ENCODE measurements around the gene SLC10A7.

Gene SLC10A7

GRCh38 chr4:146545102-146545501, 23.4 kb upstream of the SLC10A7 start:
- DNase-seq (ENCODE audit: low read depth): peak; percentile 43
- TF ChIP-seq CTCF (IDR thresholded peaks at IDR 0.05; ENCODE audit: low read depth, low read length): peak; percentile 56
- peak; percentile 43; the same call in 1 of the 2 replicates for TF ChIP-seq MAX (IDR thresholded peaks at IDR 0.05; ENCODE audit: low read depth, low read length)
- no peak for TF ChIP-seq MYC (IDR thresholded peaks at IDR 0.05; ENCODE audit: low read depth, low read length)
- H3K4me3 ChIP-seq (ENCODE audit: low read depth, low read length): no peak overlapping the region

GRCh38 chr4:146534178-146534577, 12.4 kb upstream of the SLC10A7 start:
- no peak for TF ChIP-seq MYC (IDR thresholded peaks at IDR 0.05; ENCODE audit: low read depth, low read length)
- no peak for TF ChIP-seq POLR2A (IDR thresholded peaks at IDR 0.05; ENCODE audit: extremely low read depth, insufficient read length)
- TF ChIP-seq MAX (IDR thresholded peaks at IDR 0.05; ENCODE audit: low read depth, low read length): no peak
- TF ChIP-seq CTCF (IDR thresholded peaks at IDR 0.05; ENCODE audit: low read depth, low read length): no peak
- no peak for DNase-seq (ENCODE audit: low read depth)
- no peak overlapping the region for H3K4me3 ChIP-seq (ENCODE audit: low read depth, low read length)

GRCh38 chr4:146525754-146526153, 4.0 kb upstream of the SLC10A7 start:
- DNase-seq (ENCODE audit: low read depth): no peak
- TF ChIP-seq POLR2A (IDR thresholded peaks at IDR 0.05; ENCODE audit: extremely low read depth, insufficient read length) (no peak), MYC (IDR thresholded peaks at IDR 0.05; ENCODE audit: low read depth, low read length) (no peak), CTCF (IDR thresholded peaks at IDR 0.05; ENCODE audit: low read depth, low read length) (no peak), MAX (IDR thresholded peaks at IDR 0.05; ENCODE audit: low read depth, low read length) (no peak)

GRCh38 chr4:146524663-146525062, 2.9 kb upstream of the SLC10A7 start:
- TF ChIP-seq CTCF (IDR thresholded peaks at IDR 0.05; ENCODE audit: low read depth, low read length) (no peak), MYC (IDR thresholded peaks at IDR 0.05; ENCODE audit: low read depth, low read length) (no peak), POLR2A (IDR thresholded peaks at IDR 0.05; ENCODE audit: extremely low read depth, insufficient read length) (no peak), MAX (IDR thresholded peaks at IDR 0.05; ENCODE audit: low read depth, low read length) (no peak)
- no peak overlapping the region for H3K4me3 ChIP-seq (ENCODE audit: low read depth, low read length)
- DNase-seq (ENCODE audit: low read depth): no peak

More at GRCh38 chr4:146525754-146526153, 4.0 kb upstream of the SLC10A7 start:
- H3K4me3 ChIP-seq (ENCODE audit: low read depth, low read length): no peak overlapping the region

- TF ChIP-seq MYC (IDR thresholded peaks at IDR 0.05; ENCODE audit: low read depth, low read length): no peak
- no peak for TF ChIP-seq CTCF (IDR thresholded peaks at IDR 0.05; ENCODE audit: low read depth, low read length)
- TF ChIP-seq POLR2A (IDR thresholded peaks at IDR 0.05; ENCODE audit: extremely low read depth, insufficient read length): no peak
- TF ChIP-seq MAX (IDR thresholded peaks at IDR 0.05; ENCODE audit: low read depth, low read length): no peak
- DNase-seq (ENCODE audit: low read depth): peak; percentile 48
- peak overlapping the region; percentile 94 for H3K4me3 ChIP-seq (ENCODE audit: low read depth, low read length)
Observed at GRCh38 chr4:146522869-146523205, 1.1 kb upstream of the SLC10A7 start.
